Measurements from ENCODE around the gene GRIA1.

Gene GRIA1

GRCh38 chr5:153671653-153672346 is 181.3 kb downstream of the GRIA1 start:
- no peaks in the 10 kb centered on the region for H3K9me3 ChIP-seq (ENCODE audit: severe bottlenecking)
- ATAC-seq (ENCODE audit: low read depth) (no peak), DNase-seq (ENCODE audit: low spot score) (no peak)
- no peaks in the 10 kb centered on the region for H3K36me3 ChIP-seq (ENCODE audit: low read depth)
- peaks cover 9% of the 10 kb centered on the region for H3K4me1 ChIP-seq (ENCODE audit: insufficient read depth, poor library complexity, severe bottlenecking)
- H3K27ac ChIP-seq (ENCODE audit: poor library complexity, severe bottlenecking) = no peak overlapping the region
- H3K4me3 ChIP-seq (ENCODE audit: severe bottlenecking) = no peak overlapping the region
- TF ChIP-seq CTCF (IDR thresholded peaks at IDR 0.05; ENCODE audit: poor library complexity, severe bottlenecking) = no peak
- no peaks in the 10 kb centered on the region for H3K27me3 ChIP-seq (ENCODE audit: insufficient read depth, poor library complexity, severe bottlenecking)

- Histone ChIP-seq H3K9me3 (ENCODE audit: severe bottlenecking) (no peaks in the 10 kb centered on the region), H3K36me3 (ENCODE audit: low read depth) (no peaks in the 10 kb centered on the region), H3K27me3 (ENCODE audit: insufficient read depth, poor library complexity, severe bottlenecking) (no peaks in the 10 kb centered on the region), H3K4me1 (ENCODE audit: insufficient read depth, poor library complexity, severe bottlenecking) (peaks cover 9% of the 10 kb centered on the region), H3K27ac (ENCODE audit: poor library complexity, severe bottlenecking) (no peak overlapping the region), H3K4me3 (ENCODE audit: severe bottlenecking) (no peak overlapping the region)
- ATAC-seq (ENCODE audit: low read depth) (no peak), DNase-seq (ENCODE audit: low spot score) (no peak)
- TF ChIP-seq CTCF (IDR thresholded peaks at IDR 0.05; ENCODE audit: poor library complexity, severe bottlenecking) = no peak
Measured at GRCh38 chr5:153672347-153673090, 182.0 kb downstream of the GRIA1 start.

GRCh38 chr5:153674356-153674755 is 183.9 kb downstream of the GRIA1 start:
- peaks cover 9% of the 10 kb centered on the region for H3K4me1 ChIP-seq (ENCODE audit: insufficient read depth, poor library complexity, severe bottlenecking)
- H3K9me3 ChIP-seq (ENCODE audit: severe bottlenecking) = no peaks in the 10 kb centered on the region
- no peaks in the 10 kb centered on the region for H3K36me3 ChIP-seq (ENCODE audit: low read depth)
- H3K4me3 ChIP-seq (ENCODE audit: severe bottlenecking) = no peak overlapping the region
- DNase-seq (ENCODE audit: low spot score) (no peak), ATAC-seq (ENCODE audit: low read depth) (no peak)
- no peak overlapping the region for H3K27ac ChIP-seq (ENCODE audit: poor library complexity, severe bottlenecking)
- H3K27me3 ChIP-seq (ENCODE audit: insufficient read depth, poor library complexity, severe bottlenecking) = no peaks in the 10 kb centered on the region
- no peak for TF ChIP-seq CTCF (IDR thresholded peaks at IDR 0.05; ENCODE audit: poor library complexity, severe bottlenecking)

- H3K27ac ChIP-seq (ENCODE audit: poor library complexity, severe bottlenecking) = no peak overlapping the region
- H3K36me3 ChIP-seq (ENCODE audit: low read depth) = no peaks in the 10 kb centered on the region
- no peak overlapping the region for H3K4me3 ChIP-seq (ENCODE audit: severe bottlenecking)
- H3K27me3 ChIP-seq (ENCODE audit: insufficient read depth, poor library complexity, severe bottlenecking) = no peaks in the 10 kb centered on the region
- ATAC-seq (ENCODE audit: low read depth) (no peak), DNase-seq (ENCODE audit: low spot score) (no peak)
- no peaks in the 10 kb centered on the region for H3K9me3 ChIP-seq (ENCODE audit: severe bottlenecking)
- H3K4me1 ChIP-seq (ENCODE audit: insufficient read depth, poor library complexity, severe bottlenecking) = no peaks in the 10 kb centered on the region
- TF ChIP-seq CTCF (IDR thresholded peaks at IDR 0.05; ENCODE audit: poor library complexity, severe bottlenecking) = no peak
Measured at GRCh38 chr5:153676406-153676805, 185.9 kb downstream of the GRIA1 start.

- Histone ChIP-seq H3K9me3 (ENCODE audit: severe bottlenecking) (no peaks in the 10 kb centered on the region), H3K36me3 (ENCODE audit: low read depth) (no peaks in the 10 kb centered on the region), H3K4me1 (ENCODE audit: insufficient read depth, poor library complexity, severe bottlenecking) (no peaks in the 10 kb centered on the region), H3K27ac (ENCODE audit: poor library complexity, severe bottlenecking) (no peak overlapping the region), H3K4me3 (ENCODE audit: severe bottlenecking) (no peak overlapping the region), H3K27me3 (ENCODE audit: insufficient read depth, poor library complexity, severe bottlenecking) (no peaks in the 10 kb centered on the region)
- no peak for TF ChIP-seq CTCF (IDR thresholded peaks at IDR 0.05; ENCODE audit: poor library complexity, severe bottlenecking)
- no peak for ATAC-seq (ENCODE audit: low read depth)
- DNase-seq (ENCODE audit: low spot score) = no peak
Measured at GRCh38 chr5:153676821-153677220, 186.4 kb downstream of the GRIA1 start.
